PC-9 (cell line): ENCODE results near the gene SPTLC1. TPM values are rescaled to one million over a fixed set of nuclear protein-coding genes. Genes with fewer than 3 reads are reported as not detected.
A peak's percentile ranks its signal among the peaks of the same experiment; 100 is the strongest.
"Not testable (repeated sequence)": the region's sequence is repeated elsewhere in the genome, so short reads cannot be mapped to it uniquely, and the experiment has no call there.

Experiments used
- BruUV-seq: library from RNA; stranded (reverse); fragments of 400-500 nt; replicated peaks from 2 replicates; lab custom pipeline; 2021; lab: Mats Ljungman, UMichigan
- CTCF ChIA-PET: fragments of 300-600 bp; sonication (Branson Sonifier 250); formaldehyde crosslinking; loops from one replicate; lab custom pipeline; 2022; ENCODE audit warnings: antibody characterized with exemption; lab: Charles Lee
- POLR2A ChIA-PET: fragments of 300-600 bp; sonication (Branson Sonifier 250); formaldehyde crosslinking; loops from one replicate; lab custom pipeline; 2022; ENCODE audit warnings: antibody characterized with exemption; ENCODE audit not compliant: unreplicated experiment; lab: Charles Lee
- DNase-seq, 2 experiments: peaks; one replicate each; pipeline versions ENCODE4 v3.0.0 to v3.0.0-alpha.2; 2015 to 2022; ENCODE audit warnings: mixed read lengths in 1 of 2
- H2AFZ ChIP-seq: fragments of 200-600 bp; sonication (generic); 2 replicates; pipeline ENCODE4 v1.8.1; 2017; ENCODE audit warnings: antibody characterized with exemption
- H3F3A ChIP-seq: fragments of 200-600 bp; sonication (generic); 2 replicates; pipeline ENCODE4 v1.8.1; 2017; ENCODE audit warnings: antibody characterized with exemption, mild to moderate bottlenecking, low read depth; ENCODE audit not compliant: insufficient read depth
- H3K27ac ChIP-seq: fragments of 200-600 bp; sonication (generic); 2 replicates; pipeline ENCODE4 v1.6.1; 2016; ENCODE audit warnings: mixed run types
- H3K27me3 ChIP-seq: fragments of 200-600 bp; sonication (generic); 2 replicates; pipeline ENCODE4 v1.6.1; 2016; ENCODE audit warnings: low read depth, mixed run types; ENCODE audit not compliant: insufficient read depth
- H3K36me3 ChIP-seq: fragments of 200-600 bp; sonication (generic); 2 replicates; pipeline ENCODE4 v1.6.1; 2016; ENCODE audit warnings: low read depth, mixed run types
- H3K4me1 ChIP-seq: fragments of 200-600 bp; sonication (generic); replicated peaks from 2 replicates; pipeline ENCODE4 v1.6.1; 2016; ENCODE audit warnings: mixed run types; ENCODE audit not compliant: insufficient read depth
- H3K4me2 ChIP-seq: fragments of 200-600 bp; sonication (generic); 2 replicates; pipeline ENCODE4 v1.6.1; 2017; ENCODE audit warnings: mixed run types
- H3K4me3 ChIP-seq: fragments of 200-600 bp; sonication (generic); 2 replicates; pipeline ENCODE4 v1.6.1; 2016; ENCODE audit warnings: mixed run types
- H3K79me2 ChIP-seq: fragments of 200-600 bp; sonication (generic); 2 replicates; pipeline ENCODE4 v1.6.1; 2017; ENCODE audit warnings: low read depth, mixed run types
- H3K9me2 ChIP-seq: fragments of 200-600 bp; sonication (generic); 2 replicates; pipeline ENCODE4 v1.8.1; 2017; ENCODE audit warnings: mild to moderate bottlenecking; ENCODE audit not compliant: insufficient read depth
- H3K9me3 ChIP-seq: fragments of 200-600 bp; sonication (generic); 2 replicates; pipeline ENCODE4 v1.8.1; 2016; ENCODE audit warnings: low read depth; ENCODE audit not compliant: insufficient read depth
- H4K20me1 ChIP-seq: fragments of 200-600 bp; sonication (generic); 2 replicates; pipeline ENCODE4 v1.8.1; 2017; ENCODE audit not compliant: insufficient read depth
- CTCF ChIP-seq: fragments of 200-600 bp; sonication (generic); conservative IDR thresholded peaks from 2 replicates; pipeline ENCODE4 v1.6.1; 2017; ENCODE audit warnings: mixed run types, antibody characterized with exemption, mild to moderate bottlenecking, moderate library complexity
- EZH2 ChIP-seq: fragments of 200-600 bp; sonication (generic); IDR thresholded peaks from 2 replicates; pipeline ENCODE4 v1.8.0; 2017; ENCODE audit warnings: antibody characterized with exemption, low read depth
- intact Hi-C: fragments of 100-400 bp; cut with micrococcal nuclease; formaldehyde crosslinking; loops from one replicate; pipeline ENCODE4 v1.10.0; 2022; ENCODE audit not compliant: unreplicated experiment
- total RNA-seq: library from RNA; stranded (reverse); gene quantifications from 2 replicates; pipeline ENCODE4 v1.2.3, GENCODE V29; 2021

The SPTLC1 gene
- total RNA-seq, 1 experiment from 2014 or later: 103 TPM

DNA sequence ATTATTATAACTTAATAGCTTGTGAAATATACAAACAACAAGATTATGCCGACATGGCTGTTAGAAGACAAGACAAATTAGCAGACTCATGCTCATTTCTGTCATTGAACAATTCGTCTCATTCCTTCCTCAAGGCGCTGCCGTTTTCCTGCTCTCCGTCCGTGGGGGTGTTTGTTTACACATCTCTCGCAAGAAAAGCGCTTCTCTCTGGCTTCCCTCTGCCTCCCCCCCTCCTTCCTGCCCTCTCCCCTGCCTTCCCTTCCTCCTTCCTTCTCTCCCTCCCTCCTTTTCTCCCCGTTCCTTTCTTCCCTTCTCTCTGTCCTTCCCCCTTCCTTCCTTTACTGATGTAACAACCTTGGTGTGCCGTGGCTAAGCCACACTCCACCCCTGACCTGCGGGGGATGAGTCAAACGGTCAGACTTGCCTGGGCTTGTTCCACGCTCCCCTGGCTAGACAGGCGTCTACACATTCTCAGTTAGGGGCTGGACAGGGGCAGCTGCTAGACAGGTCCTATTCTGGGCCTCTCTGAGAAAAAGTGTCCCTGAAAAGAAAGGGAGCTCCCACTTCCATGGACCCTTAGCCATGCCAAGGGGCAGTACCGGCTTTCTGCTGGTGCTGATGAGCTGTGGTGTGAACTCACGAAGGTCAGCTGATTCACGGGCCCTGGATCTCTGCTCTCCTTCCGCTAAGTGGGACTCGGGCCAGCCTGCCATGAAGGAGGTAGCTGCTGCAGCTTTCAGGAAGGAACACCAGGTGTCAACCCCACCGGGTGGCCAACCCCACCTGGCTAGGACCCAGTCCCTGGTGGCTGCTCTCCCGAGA lies 32.0 kb upstream of the SPTLC1 start:
- H3K9me2 ChIP-seq: no peaks in the 10 kb centered on the region
- POLR2A ChIA-PET: interaction anchor here (0.6 kb wide), 1 partner anchor 20 kb away, joined by 5 read pairs; no protein-coding TSS in a partner anchor
- DNase-seq: peak; percentile 75 to 90
- no peaks in the 10 kb centered on the region for H3K36me3 ChIP-seq
- TSS peak; percentile 97 for BruUV-seq
- H3K27ac ChIP-seq: peak overlapping the region; percentile 63
- H3K79me2 ChIP-seq: no peaks in the 10 kb centered on the region
- peaks cover 13% of the 10 kb centered on the region; the same call in 1 of the 2 replicates for H3F3A ChIP-seq
- H2AFZ ChIP-seq: no peak overlapping the region
- no peak for TF ChIP-seq EZH2
- peaks cover 37% of the 10 kb centered on the region for H3K4me1 ChIP-seq
- H3K4me3 ChIP-seq: peak overlapping the region; percentile 31; the same call in 1 of the 2 replicates
- no peaks in the 10 kb centered on the region for H4K20me1 ChIP-seq
- CTCF ChIA-PET: interaction anchor here (0.7 kb wide), 1 partner anchor 27 kb away, joined by 3 read pairs; no protein-coding TSS in a partner anchor
- H3K4me2 ChIP-seq: peak overlapping the region; percentile 73
- no peaks in the 10 kb centered on the region for H3K9me3 ChIP-seq
- H3K27me3 ChIP-seq: no peaks in the 10 kb centered on the region
- intact Hi-C loops: no loop called here

DNA sequence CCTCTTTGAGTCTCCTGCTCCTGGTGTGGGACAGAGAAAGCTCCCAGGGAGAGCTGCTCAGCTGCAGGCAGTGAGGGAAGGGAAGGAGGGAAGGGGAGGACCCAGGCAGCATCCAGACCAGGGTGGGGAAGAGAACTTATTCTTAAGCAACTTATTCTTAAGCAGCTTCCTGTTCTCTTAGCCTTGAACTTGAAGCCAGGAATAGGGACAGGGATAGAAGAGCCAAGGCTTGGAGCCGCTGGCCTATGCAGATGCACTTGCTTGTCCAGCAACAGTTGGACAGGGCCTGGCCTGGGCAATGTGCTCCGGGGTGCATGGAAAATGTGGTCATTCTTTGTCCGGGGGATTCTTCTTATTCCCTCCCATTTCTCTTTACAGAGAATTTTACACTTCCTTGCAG lies 31.4 kb upstream of the SPTLC1 start:
- H2AFZ ChIP-seq: no peak overlapping the region
- no peaks in the 10 kb centered on the region for H3K79me2 ChIP-seq
- DNase-seq: no peak
- TF ChIP-seq CTCF (no peak), EZH2 (no peak)
- CTCF ChIA-PET: no interaction called here
- no peaks in the 10 kb centered on the region for H3K9me3 ChIP-seq
- peak overlapping the region; percentile 63 for H3K27ac ChIP-seq
- H3K27me3 ChIP-seq: peaks cover 1% of the 10 kb centered on the region; the same call in 1 of the 2 replicates
- H3F3A ChIP-seq: peaks cover 10% of the 10 kb centered on the region; the same call in 1 of the 2 replicates
- peak overlapping the region; percentile 31; the same call in 1 of the 2 replicates for H3K4me3 ChIP-seq
- BruUV-seq: TSS peak; percentile 72
- no peaks in the 10 kb centered on the region for H3K36me3 ChIP-seq
- H3K4me2 ChIP-seq: peak overlapping the region; percentile 73
- intact Hi-C loops: no loop called here
- POLR2A ChIA-PET: no interaction called here
- H4K20me1 ChIP-seq: no peaks in the 10 kb centered on the region
- H3K9me2 ChIP-seq: no peaks in the 10 kb centered on the region
- H3K4me1 ChIP-seq: peaks cover 31% of the 10 kb centered on the region

GRCh38 chr9:92145784-92146183 lies 30.6 kb upstream of the SPTLC1 start:
- H3K9me3 ChIP-seq, H3K9me2 ChIP-seq, H3K27me3 ChIP-seq, H3K4me2 ChIP-seq, H3F3A ChIP-seq, POLR2A ChIA-PET, CTCF ChIA-PET, H2AFZ ChIP-seq, H4K20me1 ChIP-seq, BruUV-seq, H3K4me3 ChIP-seq, H3K27ac ChIP-seq, H3K36me3 ChIP-seq, intact Hi-C loops, DNase-seq, H3K79me2 ChIP-seq: not testable (repeated sequence)
- peaks cover 25% of the 10 kb centered on the region for H3K4me1 ChIP-seq

DNA sequence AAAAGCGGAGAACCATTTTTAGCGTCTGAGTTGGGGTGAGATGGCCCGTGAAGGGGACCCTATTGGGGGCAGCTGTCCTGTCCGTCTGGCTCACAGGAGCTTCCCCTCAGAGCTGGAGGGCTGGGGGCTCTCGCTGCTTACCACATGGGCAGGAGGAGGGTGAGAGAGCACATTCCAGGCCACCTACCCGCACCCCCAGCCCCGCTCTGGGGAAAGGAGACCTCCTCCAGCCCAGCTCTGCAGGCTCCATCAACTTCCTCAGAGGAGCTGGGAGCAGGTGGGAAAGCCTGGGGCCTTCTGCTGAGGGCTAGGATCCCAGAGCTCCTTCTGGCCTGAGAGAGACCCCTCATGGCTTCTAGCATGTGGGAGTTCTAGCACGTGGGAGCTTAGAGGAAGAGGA lies 27.1 kb upstream of the SPTLC1 start:
- no peak for DNase-seq
- Histone ChIP-seq H3K4me3 (no peak overlapping the region), H3K4me1 (peaks cover 21% of the 10 kb centered on the region), H2AFZ (no peak overlapping the region), H3K4me2 (no peak overlapping the region), H3F3A (peaks cover 4% of the 10 kb centered on the region; the same call in 1 of the 2 replicates), H3K36me3 (no peaks in the 10 kb centered on the region), H4K20me1 (no peaks in the 10 kb centered on the region; the same call in 1 of the 2 replicates), H3K27me3 (peaks cover 4% of the 10 kb centered on the region; the same call in 1 of the 2 replicates), H3K9me3 (no peaks in the 10 kb centered on the region), H3K79me2 (no peaks in the 10 kb centered on the region), H3K27ac (no peak overlapping the region), H3K9me2 (no peaks in the 10 kb centered on the region)
- ChIA-PET CTCF (no interaction called here), POLR2A (no interaction called here)
- intact Hi-C loops: loop anchor here (5.0 kb wide), 2 partner anchors 65 to 295 kb away; no protein-coding TSS in a partner anchor
- no peak for TF ChIP-seq CTCF
- no peak for TF ChIP-seq EZH2
- no TSS peak for BruUV-seq
